H9 (cell line): ENCODE measurements around the gene CCR8. TPM values are rescaled to one million over a fixed set of nuclear protein-coding genes. Genes with fewer than 3 reads are reported as not detected.

Source experiments
- DNase-seq: peaks from one replicate; pipeline ENCODE4 v3.0.0-alpha.2; 2017
- H2AFZ ChIP-seq: one replicate; pipeline ENCODE4 v1.6.1; 2013; ENCODE audit warnings: mild to moderate bottlenecking, low read length, control low read depth, moderate library complexity
- H2AK5ac ChIP-seq: 2 replicates; pipeline ENCODE4 v1.6.1; 2013; ENCODE audit warnings: low read length, control low read depth, mixed read lengths; ENCODE audit not compliant: insufficient read length
- H2BK120ac ChIP-seq: one replicate; pipeline ENCODE4 v1.6.1; 2013; ENCODE audit warnings: low read depth, mild to moderate bottlenecking, low read length, control low read depth, inconsistent platforms; ENCODE audit not compliant: poor library complexity, severe bottlenecking
- H2BK12ac ChIP-seq: 2 replicates; pipeline ENCODE4 v1.6.1; 2013; ENCODE audit warnings: low read length, control low read depth, mixed read lengths, low read depth; ENCODE audit not compliant: insufficient read length
- H2BK15ac ChIP-seq: 2 replicates; pipeline ENCODE4 v1.6.1; 2013; ENCODE audit warnings: low read depth, low read length, control low read depth
- H2BK20ac ChIP-seq: one replicate; pipeline ENCODE4 v1.6.1; 2013; ENCODE audit warnings: low read depth, mild to moderate bottlenecking, low read length, control low read depth, inconsistent platforms; ENCODE audit not compliant: poor library complexity, severe bottlenecking
- H2BK5ac ChIP-seq: 2 replicates; pipeline ENCODE4 v1.6.1; 2013; ENCODE audit warnings: low read length, control low read depth, mixed read lengths; ENCODE audit not compliant: insufficient read length
- H3K14ac ChIP-seq: 2 replicates; pipeline ENCODE4 v1.6.1; 2013; ENCODE audit warnings: low read length, control low read depth; ENCODE audit not compliant: insufficient read depth
- H3K18ac ChIP-seq: 2 replicates; pipeline ENCODE4 v1.6.1; 2013; ENCODE audit warnings: low read depth, mild to moderate bottlenecking, mixed read lengths, low read length, control low read depth; ENCODE audit not compliant: insufficient read length
- H3K23ac ChIP-seq: 2 replicates; pipeline ENCODE4 v1.6.1; 2013; ENCODE audit warnings: low read length, control low read depth, mixed read lengths, low read depth; ENCODE audit not compliant: insufficient read length
- H3K23me2 ChIP-seq: 2 replicates; pipeline ENCODE4 v1.6.1; 2013; ENCODE audit warnings: low read depth, mild to moderate bottlenecking, mixed read lengths, low read length, control low read depth; ENCODE audit not compliant: insufficient read length, poor library complexity, severe bottlenecking
- H3K27ac ChIP-seq: 2 replicates; pipeline ENCODE4 v1.5.1; 2013; ENCODE audit warnings: low read length, control low read depth, mixed read lengths, low read depth; ENCODE audit not compliant: insufficient read length
- H3K27me3 ChIP-seq: 2 replicates; pipeline ENCODE4 v1.6.1; 2013; ENCODE audit warnings: low read length, control low read depth, inconsistent platforms; ENCODE audit not compliant: insufficient read depth
- H3K4ac ChIP-seq: 2 replicates; pipeline ENCODE4 v1.6.1; 2013; ENCODE audit warnings: low read depth, mild to moderate bottlenecking, control low read depth, inconsistent platforms, low read length, moderate library complexity
- H3K4me1 ChIP-seq: 2 replicates; pipeline ENCODE4 v1.6.1; 2013; ENCODE audit warnings: low read length, control low read depth, inconsistent platforms; ENCODE audit not compliant: insufficient read depth
- H3K4me2 ChIP-seq: 2 replicates; pipeline ENCODE4 v1.6.1; 2013; ENCODE audit warnings: low read length, control low read depth, mixed read lengths; ENCODE audit not compliant: insufficient read length, insufficient read depth
- H3K56ac ChIP-seq: 2 replicates; pipeline ENCODE4 v1.6.1; 2013; ENCODE audit warnings: low read depth, mild to moderate bottlenecking, mixed read lengths, low read length, control low read depth; ENCODE audit not compliant: insufficient read length
- H3K79me1 ChIP-seq: 2 replicates; pipeline ENCODE4 v1.6.1; 2013; ENCODE audit warnings: low read depth, mild to moderate bottlenecking, moderate library complexity, low read length, control low read depth, inconsistent platforms; ENCODE audit not compliant: insufficient read depth, poor library complexity, severe bottlenecking
- H3K79me2 ChIP-seq: 2 replicates; pipeline ENCODE4 v1.6.1; 2013; ENCODE audit warnings: low read length, control low read depth, inconsistent platforms; ENCODE audit not compliant: insufficient read depth
- H3K9ac ChIP-seq: 2 replicates; pipeline ENCODE4 v1.6.1; 2013; ENCODE audit warnings: low read length, control low read depth, mixed read lengths; ENCODE audit not compliant: insufficient read length; ENCODE audit errors: extremely low read depth
- H3K9me3 ChIP-seq: one replicate; pipeline ENCODE4 v1.6.1; 2013; ENCODE audit warnings: low read depth, low read length, inconsistent platforms; ENCODE audit not compliant: control insufficient read depth
- H3T11ph ChIP-seq: one replicate; pipeline ENCODE4 v1.6.1; 2013; ENCODE audit warnings: mild to moderate bottlenecking, low read length, control low read depth, inconsistent platforms
- H4K20me1 ChIP-seq: one replicate; pipeline ENCODE4 v1.6.1; 2013; ENCODE audit not compliant: control insufficient read depth, insufficient read length, insufficient read depth
- H4K5ac ChIP-seq: 2 replicates; pipeline ENCODE4 v1.6.1; 2013; ENCODE audit warnings: low read depth, mild to moderate bottlenecking, mixed read lengths, low read length, control low read depth; ENCODE audit not compliant: insufficient read length
- H4K8ac ChIP-seq: replicated peaks from 2 replicates; pipeline ENCODE4 v1.6.1; 2013; ENCODE audit warnings: low read length, control low read depth, mixed read lengths, low read depth; ENCODE audit not compliant: insufficient read length
- H4K91ac ChIP-seq: 2 replicates; pipeline ENCODE4 v1.6.1; 2013; ENCODE audit warnings: low read depth, mild to moderate bottlenecking, moderate library complexity, mixed read lengths, low read length, control low read depth; ENCODE audit not compliant: insufficient read length
- H3K27ac Mint-ChIP-seq, 3 experiments: 2 replicates in 2 of 3; 3 replicates in 1 of 3; pipeline ENCODE4 v1.8.0; 2020 to 2021; ENCODE audit warnings: mixed read lengths in 3 of 3, mild to moderate bottlenecking in 1 of 3, moderate library complexity in 1 of 3
- H3K27me3 Mint-ChIP-seq: 2 replicates; pipeline ENCODE4 v1.8.0; 2021; ENCODE audit warnings: low read depth, mild to moderate bottlenecking, moderate library complexity, mixed read lengths
- H3K36me3 Mint-ChIP-seq, 3 experiments: 2 replicates in 2 of 3; 3 replicates in 1 of 3; pipeline ENCODE4 v1.8.0; 2020 to 2021; ENCODE audit warnings: low read depth in 3 of 3, mixed read lengths in 3 of 3; ENCODE audit not compliant: insufficient read depth in 1 of 3
- H3K4me1 Mint-ChIP-seq, 2 experiments: 2 replicates each; pipeline ENCODE4 v1.8.0; 2020; ENCODE audit warnings: mixed read lengths in 2 of 2
- H3K4me3 Mint-ChIP-seq, 2 experiments: 2 replicates in 1 of 2; 3 replicates in 1 of 2; pipeline ENCODE4 v1.8.0; 2020 to 2021; ENCODE audit warnings: mild to moderate bottlenecking in 2 of 2, mixed read lengths in 2 of 2, moderate library complexity in 1 of 2
- H3K9me3 Mint-ChIP-seq, 2 experiments: 2 replicates in 1 of 2; 3 replicates in 1 of 2; pipeline ENCODE4 v1.8.0; 2020; ENCODE audit warnings: mild to moderate bottlenecking in 2 of 2, mixed read lengths in 2 of 2, moderate library complexity in 1 of 2
- WGBS: extraction: QIAGEN DNeasy Blood & Tissue Kit; methylation state at CpG from one replicate; pipeline ENCODE4 v1.1.7; 2013; ENCODE audit warnings: missing lambda C conversion rate, low lambda C conversion rate, mixed read lengths; ENCODE audit not compliant: insufficient read length; ENCODE audit errors: extremely low coverage; 5-methylcytosine and 5-hydroxymethylcytosine counted together
- total RNA-seq: library from RNA; stranded (reverse); gene quantifications from 2 replicates; pipeline ENCODE4 v1.2.1, GENCODE V29; 2021
- TF ChIP-seq, protein P1 (sequence below): fragments of 200-600 bp; sonication (generic); conservative IDR thresholded peaks from 3 replicates; pipeline ENCODE4 v1.8.0; 2021; ENCODE audit warnings: antibody characterized with exemption, mild to moderate bottlenecking

Gene CCR8
- total RNA-seq, 1 experiment from 2014 or later, result 0.31 TPM

DNA sequence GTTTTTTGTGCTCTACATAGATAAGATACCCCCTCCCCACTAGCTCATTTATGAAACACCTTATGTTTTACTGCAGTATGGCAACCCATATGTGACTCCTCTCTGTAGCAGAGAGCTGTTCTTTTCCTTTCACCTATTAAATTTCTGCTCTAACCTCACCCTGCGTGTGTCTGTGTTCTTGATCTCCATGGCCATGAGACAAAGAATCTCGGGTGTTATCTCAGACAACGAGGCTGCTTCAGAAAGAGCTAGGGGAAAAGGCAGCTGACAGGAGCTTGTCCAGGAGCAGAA is 18.0 kb downstream of the CCR8 start:
- Histone ChIP-seq H4K20me1 (no peaks in the 10 kb centered on the region), H3K9ac (no peak overlapping the region), H2BK5ac (no peak overlapping the region), H2BK15ac (no peak overlapping the region), H3K4me2 (peak overlapping the region; percentile 31), H3K56ac (no peak overlapping the region), H2BK20ac (no peak overlapping the region), H3K23me2 (no peaks in the 10 kb centered on the region), H3K27ac (no peak overlapping the region), H3K14ac (no peak overlapping the region), H3K27me3 (no peaks in the 10 kb centered on the region), H3K9me3 (no peaks in the 10 kb centered on the region), H3K4ac (no peak overlapping the region), H3K23ac (no peak overlapping the region), H4K5ac (no peak overlapping the region), H2AFZ (no peak overlapping the region), H2BK120ac (no peak overlapping the region), H3K4me1 (peaks cover 12% of the 10 kb centered on the region; the same call in 1 of the 2 replicates), H4K8ac (no peak overlapping the region), H3T11ph (no peak overlapping the region), H2BK12ac (no peak overlapping the region), H4K91ac (no peak overlapping the region), H3K79me1 (no peaks in the 10 kb centered on the region), H3K79me2 (no peaks in the 10 kb centered on the region), H3K18ac (no peak overlapping the region), H2AK5ac (no peak overlapping the region)
- TF ChIP-seq, protein P1, sequence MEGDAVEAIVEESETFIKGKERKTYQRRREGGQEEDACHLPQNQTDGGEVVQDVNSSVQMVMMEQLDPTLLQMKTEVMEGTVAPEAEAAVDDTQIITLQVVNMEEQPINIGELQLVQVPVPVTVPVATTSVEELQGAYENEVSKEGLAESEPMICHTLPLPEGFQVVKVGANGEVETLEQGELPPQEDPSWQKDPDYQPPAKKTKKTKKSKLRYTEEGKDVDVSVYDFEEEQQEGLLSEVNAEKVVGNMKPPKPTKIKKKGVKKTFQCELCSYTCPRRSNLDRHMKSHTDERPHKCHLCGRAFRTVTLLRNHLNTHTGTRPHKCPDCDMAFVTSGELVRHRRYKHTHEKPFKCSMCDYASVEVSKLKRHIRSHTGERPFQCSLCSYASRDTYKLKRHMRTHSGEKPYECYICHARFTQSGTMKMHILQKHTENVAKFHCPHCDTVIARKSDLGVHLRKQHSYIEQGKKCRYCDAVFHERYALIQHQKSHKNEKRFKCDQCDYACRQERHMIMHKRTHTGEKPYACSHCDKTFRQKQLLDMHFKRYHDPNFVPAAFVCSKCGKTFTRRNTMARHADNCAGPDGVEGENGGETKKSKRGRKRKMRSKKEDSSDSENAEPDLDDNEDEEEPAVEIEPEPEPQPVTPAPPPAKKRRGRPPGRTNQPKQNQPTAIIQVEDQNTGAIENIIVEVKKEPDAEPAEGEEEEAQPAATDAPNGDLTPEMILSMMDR, result no peak
- no peaks in the 10 kb centered on the region for H3K9me3 Mint-ChIP-seq
- no peak overlapping the region for H3K4me3 Mint-ChIP-seq
- no peak for DNase-seq
- peaks cover 28 to 29% of the 10 kb centered on the region in 2 experiments for H3K4me1 Mint-ChIP-seq
- no peaks in the 10 kb centered on the region for H3K36me3 Mint-ChIP-seq
- H3K27me3 Mint-ChIP-seq, result no peaks in the 10 kb centered on the region
- no CpG with 5 or more reads among the region's 3 CpGs for WGBS
- peak overlapping the region in 2 of 3 experiments; percentile 45; a peak in 4 of 7 replicates for H3K27ac Mint-ChIP-seq
